Thoracic aorta (tissue), 2 donors: Measurements from ENCODE around the gene MLF1. TPM values are rescaled to one million over a fixed set of nuclear protein-coding genes. Genes with fewer than 3 reads are reported as not detected.

Experiments
- total RNA-seq, 2 donors: library from RNA; depleted of rRNA; stranded (reverse); fragments of >200 nt; gene quantifications; one replicate each; pipeline versions ENCODE4 v1.1.0 to v1.2.3, GENCODE V29; 2016

The MLF1 gene
- total RNA-seq, 2 donors from 2014 or later = 10.7 to 12.8 TPM

Other genes with a start within 250 kb of the MLF1 start
- 10 to 100 TPM; 20.0 to 87.1 TPM for gene GFM1, start 73.3 kb downstream of the MLF1 start, total RNA-seq
- 10 to 100 TPM; 14.9 to 32.2 TPM for gene LXN, start 101.5 kb downstream of the MLF1 start, total RNA-seq
- gene RARRES1, start 161.3 kb downstream of the MLF1 start, total RNA-seq = 10 to 100 TPM in 1 of 2 donors, 1 to 10 TPM in 1; 9.3 to 63.8 TPM
- 100 to 1,000 TPM; 114 to 128 TPM for gene MFSD1, start 230.9 kb downstream of the MLF1 start, total RNA-seq